ENCODE data around the gene MPP2. TPM values are rescaled to one million over a fixed set of nuclear protein-coding genes. Genes with fewer than 3 reads are reported as not detected.

MPP2 gene
- total RNA-seq, 2 experiments from 2014 or later = 6.0 TPM

DNA sequence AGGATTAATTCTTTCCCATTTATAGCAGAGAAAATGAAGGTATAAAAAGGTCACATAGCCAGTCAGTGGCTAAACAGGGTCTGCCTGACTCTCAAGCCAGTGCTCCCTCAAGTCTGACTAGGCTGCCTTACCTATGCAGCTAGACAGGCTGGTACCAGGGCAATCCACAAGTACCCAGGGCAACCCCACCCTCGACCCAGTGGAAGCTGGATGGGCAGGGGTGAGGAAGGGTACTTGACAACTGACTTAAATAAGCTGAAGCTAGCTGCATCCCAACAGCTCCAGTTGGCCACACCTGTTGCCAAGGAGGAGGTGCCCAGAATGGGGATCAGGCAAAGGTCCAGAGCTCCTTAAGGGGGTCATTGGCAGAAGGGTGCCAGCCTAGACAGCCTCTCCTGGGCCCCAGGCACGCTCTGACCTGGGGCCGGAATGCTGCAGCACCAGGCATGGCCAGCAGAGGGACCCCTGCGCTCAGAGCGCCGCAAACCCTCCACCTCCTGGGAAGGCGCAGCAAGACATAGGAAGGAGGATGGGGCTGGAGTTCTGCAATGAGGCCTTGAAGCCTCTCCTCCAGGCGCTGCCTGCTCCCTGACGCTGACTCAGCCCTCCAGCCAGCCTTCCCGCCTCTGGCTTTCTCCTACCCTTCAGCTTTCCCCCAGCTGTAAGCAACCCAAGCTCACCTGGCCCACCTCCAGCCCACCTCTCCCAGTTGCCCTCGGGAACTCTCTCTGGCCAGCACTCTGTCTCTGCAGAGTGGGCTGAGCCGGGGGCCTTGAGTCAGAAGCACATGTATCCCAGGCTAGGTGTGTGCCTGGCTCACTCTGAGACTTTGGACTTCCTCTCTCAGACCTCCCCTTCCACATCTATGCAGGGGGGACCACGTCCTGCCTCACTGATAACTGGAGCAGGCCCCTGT, 28.8 kb downstream of the MPP2 start:
- no peak overlapping the region for H3K4me3 Mint-ChIP-seq
- peak; percentile 73 for DNase-seq
- H3K9me3 Mint-ChIP-seq = no peaks in the 10 kb centered on the region
- ChIA-PET POLR2A (interaction anchor here (0.6 to 0.7 kb wide), 2 partner anchors 188 to 1080 kb away, joined by 3 read pairs; partner anchors contain the start of genes CNTD1, COA3 and LSM12), CTCF (interaction anchor here (0.6 to 5.3 kb wide), 47 partner anchors 11 to 579 kb away, joined by 3 to 78 read pairs (median 5); partner anchors contain the start of genes CD300LG, MPP2 and PPY)
- H3K36me3 Mint-ChIP-seq (ENCODE audit: low read depth) = no peaks in the 10 kb centered on the region
- no peaks in the 10 kb centered on the region for H3K4me1 Mint-ChIP-seq (ENCODE audit: low read depth)
- H3K27ac Mint-ChIP-seq = no peak overlapping the region
- peak; percentile 95 for ATAC-seq
- peak; percentile 82 for TF ChIP-seq CTCF (IDR thresholded peaks at IDR 0.05)
- H3K27me3 Mint-ChIP-seq = peaks cover under 1% of the 10 kb centered on the region
- intact Hi-C loops (cut with micrococcal nuclease) = no loop called here

DNA sequence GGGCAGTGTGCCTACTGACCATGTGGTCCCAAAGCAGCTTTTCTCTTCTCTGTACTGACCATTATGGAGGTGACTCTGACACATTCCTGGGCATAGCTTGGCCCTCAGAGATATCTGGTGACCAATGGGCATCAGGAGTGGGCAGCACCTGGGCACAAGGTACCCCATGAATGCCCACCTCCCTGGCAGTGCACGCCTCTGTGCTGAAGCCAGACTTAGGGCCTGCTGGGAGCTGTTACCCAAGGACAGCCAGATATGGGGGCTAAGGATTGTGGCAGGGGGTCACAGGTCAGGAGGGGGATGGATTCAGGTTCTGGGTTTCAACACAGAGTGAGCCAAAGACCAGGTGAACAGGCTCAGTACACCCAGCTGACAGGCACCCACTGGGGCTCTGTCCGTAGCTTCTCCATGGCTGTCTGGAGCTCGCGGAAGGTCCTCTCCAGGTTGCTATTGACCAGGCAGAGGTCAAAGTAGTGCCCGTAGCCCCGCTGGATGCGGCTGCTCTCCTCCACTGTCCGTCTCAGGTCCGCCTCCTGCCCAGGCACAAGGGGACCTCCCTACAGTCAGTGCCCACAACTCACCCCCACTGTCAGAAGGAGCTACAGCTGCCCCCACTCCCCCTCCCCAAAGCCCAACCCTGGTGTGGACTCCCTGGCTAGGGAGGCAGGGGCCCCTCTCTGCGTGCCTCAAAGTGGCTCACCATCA, 29.7 kb downstream of the MPP2 start:
- POLR2A ChIA-PET = interaction anchor here (0.6 to 0.8 kb wide), 3 partner anchors 137 to 1079 kb away, joined by 3 read pairs; partner anchors contain the start of genes CNTD1, COA3, LSM12 and TMEM101
- ATAC-seq = no peak

GRCh38 chr17:43877031-43877430, 30.3 kb downstream of the MPP2 start:
- Mint-ChIP-seq H3K4me1 (ENCODE audit: low read depth) (no peaks in the 10 kb centered on the region), H3K27me3 (peaks cover 4% of the 10 kb centered on the region), H3K4me3 (no peak overlapping the region), H3K27ac (no peak overlapping the region), H3K36me3 (ENCODE audit: low read depth) (no peaks in the 10 kb centered on the region), H3K9me3 (no peaks in the 10 kb centered on the region)
- CTCF ChIA-PET = interaction anchor here (1.8 to 5.3 kb wide), 7 partner anchors 14 to 184 kb away, joined by 6 to 78 read pairs (median 19); partner anchors contain the start of genes CD300LG, MPP2 and PPY
- POLR2A ChIA-PET = interaction anchor here (0.8 kb wide), 1 partner anchor 138 kb away, joined by 3 read pairs; the partner anchor contains the start of gene TMEM101
- intact Hi-C loops (cut with micrococcal nuclease) = no loop called here
- no peak for TF ChIP-seq CTCF (IDR thresholded peaks at IDR 0.05)
- ATAC-seq (no peak), DNase-seq (no peak)

More for the DNA sequence above, 29.7 kb downstream of the MPP2 start:
- CTCF ChIA-PET = interaction anchor here (0.6 to 5.3 kb wide), 39 partner anchors 10 to 368 kb away, joined by 3 to 78 read pairs (median 5); partner anchors contain the start of genes CD300LG, MPP2 and PPY
- no peak for TF ChIP-seq CTCF (IDR thresholded peaks at IDR 0.05)
- no peak for DNase-seq
- intact Hi-C loops (cut with micrococcal nuclease) = no loop called here
- Mint-ChIP-seq H3K27me3 (peaks cover 1% of the 10 kb centered on the region), H3K36me3 (ENCODE audit: low read depth) (no peaks in the 10 kb centered on the region), H3K27ac (no peak overlapping the region), H3K4me1 (ENCODE audit: low read depth) (no peaks in the 10 kb centered on the region), H3K9me3 (no peaks in the 10 kb centered on the region), H3K4me3 (no peak overlapping the region)

GRCh38 chr17:43875476-43876147, 31.7 kb downstream of the MPP2 start:
- TF ChIP-seq CTCF (IDR thresholded peaks at IDR 0.05) = no peak
- Mint-ChIP-seq H3K4me3 (no peak overlapping the region), H3K4me1 (ENCODE audit: low read depth) (no peaks in the 10 kb centered on the region), H3K27me3 (peaks cover 5% of the 10 kb centered on the region), H3K36me3 (ENCODE audit: low read depth) (no peaks in the 10 kb centered on the region), H3K27ac (no peak overlapping the region), H3K9me3 (no peaks in the 10 kb centered on the region)
- ChIA-PET CTCF (no interaction called here), POLR2A (interaction anchor here (0.6 kb wide), 1 partner anchor 237 kb away, joined by 3 read pairs; no protein-coding TSS in a partner anchor)
- DNase-seq (no peak), ATAC-seq (no peak)
- intact Hi-C loops (cut with micrococcal nuclease) = no loop called here
